GM21717 (cell line): ENCODE results near the gene FAM216A.

Source experiments
- ATAC-seq: cut with Tn5 transposase; IDR thresholded peaks from one replicate; pipeline ENCODE4 v1.9.1; 2021; ENCODE audit warnings: mild to moderate bottlenecking, moderate library complexity; ENCODE audit not compliant: unreplicated experiment

The FAM216A gene

DNA sequence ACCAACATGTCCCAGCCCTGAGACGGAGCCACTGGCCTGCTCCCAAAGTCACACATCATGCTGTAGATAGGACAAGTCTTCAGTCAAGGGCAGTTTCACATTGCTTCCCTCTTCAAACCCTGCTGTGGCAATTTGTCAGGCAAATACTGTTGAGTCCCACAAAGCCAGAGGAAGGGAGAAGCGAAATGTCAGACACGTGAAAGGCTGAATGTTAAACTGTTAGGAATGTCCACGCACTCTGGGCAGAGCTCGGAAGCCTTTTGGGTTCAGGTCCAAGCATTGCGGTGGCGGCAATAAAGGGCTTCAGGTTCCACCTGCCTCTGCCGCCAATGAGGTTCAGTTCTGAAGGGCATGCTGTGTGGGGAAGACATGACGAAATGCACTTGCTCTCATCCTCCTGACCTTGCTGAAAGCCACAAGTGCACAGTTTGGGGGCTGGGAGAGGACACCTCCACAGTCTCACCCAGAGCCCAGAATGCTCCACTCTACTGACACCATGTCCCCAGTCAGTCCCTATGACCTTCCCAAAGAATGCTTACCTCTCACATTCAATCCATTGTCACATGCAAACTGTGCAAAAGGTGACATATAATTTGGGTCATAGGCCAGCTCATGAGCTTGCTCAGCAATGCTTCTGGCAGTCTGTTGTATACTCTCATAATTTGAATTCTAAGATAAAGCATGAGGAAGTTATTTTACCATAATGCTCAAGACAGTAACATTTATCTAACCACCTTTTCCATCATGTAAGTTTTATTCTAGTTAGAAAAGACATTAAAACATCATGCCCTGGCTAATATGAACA, 69.2 kb downstream of the FAM216A start:
- no peak for ATAC-seq

DNA sequence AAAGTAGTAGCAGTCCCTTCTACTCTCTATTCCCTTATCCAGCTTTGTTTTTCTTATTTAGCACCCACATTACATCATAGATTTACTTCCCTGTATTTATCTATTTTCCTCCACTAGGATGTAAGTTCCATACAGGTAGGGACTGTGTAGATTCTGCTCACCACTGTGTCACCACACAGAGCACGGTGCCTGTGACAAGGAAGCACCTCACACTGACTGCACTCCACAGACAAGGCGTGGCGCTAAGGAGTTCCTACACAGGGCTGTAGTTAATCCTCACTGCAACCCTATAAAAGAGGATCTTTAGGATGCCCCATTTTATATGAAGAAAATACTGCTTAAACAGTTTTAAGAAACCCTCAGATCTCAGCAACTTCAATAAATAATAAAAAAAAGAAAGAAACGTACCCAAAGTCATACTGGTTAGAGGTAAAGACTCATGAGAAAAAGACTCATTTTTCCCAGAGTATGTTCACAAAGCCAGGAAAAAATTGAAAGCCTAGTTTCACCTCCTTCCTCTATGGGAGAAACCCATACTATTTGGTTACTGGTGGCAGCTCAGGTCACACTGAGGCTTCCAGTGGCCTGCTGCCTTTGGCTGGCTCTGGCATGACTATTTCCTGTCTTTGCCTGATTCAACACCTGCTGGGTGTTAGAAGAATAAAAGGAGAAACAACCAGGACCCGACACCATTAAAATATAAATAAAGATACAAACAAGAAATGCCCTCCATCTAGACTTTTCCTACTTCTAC, 70.4 kb downstream of the FAM216A start:
- ATAC-seq = no peak
